HG02759 (cell line): ENCODE results near the gene STK25.
"Not testable (repeated sequence)": the region's sequence is repeated elsewhere in the genome, so short reads cannot be mapped to it uniquely, and the experiment has no call there.

Experiments
- ATAC-seq: cut with Tn5 transposase; IDR thresholded peaks from one replicate; pipeline ENCODE4 v1.9.1; 2021; ENCODE audit warnings: mild to moderate bottlenecking, moderate library complexity; ENCODE audit not compliant: unreplicated experiment

STK25 gene

DNA sequence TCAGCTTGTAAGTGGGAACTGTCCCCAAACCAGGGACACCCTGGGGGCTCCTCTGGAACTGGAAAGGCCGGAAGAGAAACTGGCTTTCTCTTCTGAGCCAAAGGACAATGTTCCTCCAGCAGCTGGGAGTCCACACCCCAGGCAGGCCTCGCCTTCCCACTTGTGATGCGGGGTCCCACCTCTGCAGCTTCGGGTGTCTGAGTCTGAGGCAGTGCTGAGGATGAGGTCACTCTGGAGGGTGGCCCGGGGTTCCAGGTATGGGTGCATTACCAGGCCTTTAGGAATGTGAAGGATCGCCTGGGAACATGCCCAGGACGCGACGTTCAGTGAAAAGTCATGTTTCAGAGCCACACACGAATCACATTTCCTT is 32.0 kb upstream of the STK25 start:
- ATAC-seq, result no peak

GRCh38 chr2:241539616-241540374 is 31.4 kb upstream of the STK25 start:
- ATAC-seq, result no peak

- ATAC-seq, result no peak
Measured at GRCh38 chr2:241538838-241539615, 30.6 kb upstream of the STK25 start.

DNA sequence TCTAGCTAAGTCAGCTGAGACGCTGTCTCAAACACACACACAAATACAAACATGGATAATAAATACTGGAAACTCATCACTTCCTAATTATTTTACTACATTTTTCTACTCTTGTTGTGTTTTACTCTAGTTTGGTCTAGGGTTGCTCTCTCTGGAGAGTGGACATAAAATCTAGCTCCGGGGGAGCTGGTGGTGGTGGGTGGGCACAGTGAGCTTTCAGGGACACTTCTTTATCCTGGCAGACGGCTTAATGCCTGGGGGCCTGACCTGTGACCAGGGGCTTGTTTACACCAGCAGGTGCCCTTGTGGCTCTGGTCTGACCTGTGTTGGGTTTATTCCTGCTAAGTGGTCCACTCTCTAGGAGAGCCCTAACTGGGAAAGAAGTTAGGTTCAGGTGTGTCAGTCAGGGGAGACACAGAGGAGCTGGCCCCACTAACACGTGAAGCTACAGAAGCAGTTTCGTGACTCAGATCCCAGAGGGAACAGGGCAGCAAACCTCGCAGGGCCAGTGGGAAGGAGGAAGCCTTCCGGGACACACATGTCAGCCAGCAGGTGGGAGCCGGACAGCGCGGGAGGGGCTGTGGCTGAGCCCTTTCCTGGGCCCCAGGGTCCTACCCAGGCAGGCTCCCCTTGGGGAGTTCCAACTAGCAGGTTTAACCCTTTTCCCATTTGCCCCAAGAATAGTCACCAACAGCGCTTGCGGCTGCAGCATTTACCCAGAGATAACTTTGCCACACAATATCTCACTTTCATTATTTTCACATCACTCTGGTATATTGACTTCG is 27.7 kb upstream of the STK25 start:
- no peak for ATAC-seq

DNA sequence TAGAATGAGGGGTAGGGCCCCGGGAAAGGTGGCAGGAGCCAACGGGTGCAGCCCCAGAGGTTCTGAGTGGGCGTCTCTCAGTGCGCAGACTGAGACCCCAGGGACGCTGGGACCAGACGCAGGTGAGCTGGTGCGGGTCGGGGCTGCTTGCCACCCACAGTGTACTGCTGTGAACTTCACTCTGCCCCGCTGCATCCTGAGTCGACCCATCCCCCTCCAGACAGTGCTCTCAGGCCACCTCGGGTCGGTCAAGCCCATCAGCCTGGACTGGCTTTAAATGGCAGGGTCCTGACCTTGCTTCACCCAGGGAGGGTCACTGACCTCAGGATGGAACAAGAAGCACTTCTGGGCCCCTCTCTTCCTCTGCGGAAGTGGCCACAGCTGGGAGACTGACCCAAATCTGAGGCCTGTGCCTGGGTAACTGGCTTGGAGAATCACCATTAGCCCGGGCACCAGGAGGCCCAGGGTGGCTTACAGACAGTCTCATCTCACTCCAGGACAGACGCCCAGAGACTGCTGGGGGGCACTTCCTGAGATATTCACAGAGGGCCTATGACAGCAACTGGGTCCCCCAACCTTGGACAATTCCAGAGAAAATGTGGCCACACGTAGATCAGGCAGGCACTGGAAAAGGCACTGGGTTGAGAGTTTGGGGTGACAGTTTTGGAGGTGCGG is 26.5 kb upstream of the STK25 start:
- ATAC-seq, result no peak

- no peak for ATAC-seq
Measured at GRCh38 chr2:241534293-241534692, 25.9 kb upstream of the STK25 start.

- no peak for ATAC-seq
Measured at GRCh38 chr2:241532733-241533601, 24.6 kb upstream of the STK25 start.

- no peak for ATAC-seq
Measured at GRCh38 chr2:241532168-241532567, 23.8 kb upstream of the STK25 start.

DNA sequence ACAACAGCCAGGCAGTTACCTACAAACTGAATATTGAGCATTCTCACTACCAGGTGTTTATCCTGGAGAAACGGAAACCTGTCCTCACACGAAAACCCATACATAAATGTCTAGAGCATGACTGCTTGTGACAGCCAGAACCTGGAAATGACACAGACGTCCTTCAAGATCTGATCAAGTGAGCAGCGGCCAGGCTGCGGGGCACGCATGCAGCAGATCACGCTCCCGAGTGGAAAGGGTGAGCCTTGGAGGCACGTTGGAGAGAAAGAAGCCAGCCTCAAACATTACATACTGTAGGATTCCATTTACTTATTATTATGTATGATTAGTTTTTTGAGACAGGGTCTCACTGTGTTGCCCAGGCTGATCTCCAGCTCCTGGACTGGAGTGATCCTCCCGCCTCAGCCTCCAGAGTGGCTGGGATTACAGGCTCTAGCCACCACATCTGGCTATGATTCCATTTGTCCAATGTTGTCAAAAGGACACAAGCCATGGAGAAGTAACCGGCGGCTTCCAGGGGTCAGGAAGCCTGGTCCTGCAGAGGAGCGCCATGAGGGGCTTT is 22.9 kb upstream of the STK25 start:
- ATAC-seq, result no peak

DNA sequence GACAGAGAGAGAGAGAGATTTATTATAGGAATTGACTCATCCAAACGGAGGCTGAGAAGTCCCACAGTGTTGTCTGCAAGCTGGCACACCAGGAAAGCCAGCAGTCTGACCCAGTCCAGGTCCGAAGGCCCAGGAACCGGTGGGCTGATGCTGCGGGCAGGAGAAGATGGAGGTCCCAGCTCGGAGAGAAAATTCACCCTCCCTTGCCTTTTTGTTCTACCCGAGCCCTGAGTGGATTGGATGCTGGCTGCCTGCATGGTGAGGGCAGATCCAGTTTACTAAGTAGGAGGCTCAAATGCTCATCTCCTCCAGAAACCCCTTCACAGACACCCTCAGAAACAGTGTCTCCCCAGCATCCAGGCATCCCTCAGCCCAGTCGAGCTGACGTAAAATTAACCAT is 22.2 kb upstream of the STK25 start:
- no peak for ATAC-seq

GRCh38 chr2:241525818-241526780 is 17.7 kb upstream of the STK25 start:
- ATAC-seq, result not testable (repeated sequence)

GRCh38 chr2:241522477-241522876 is 14.1 kb upstream of the STK25 start:
- no peak for ATAC-seq

GRCh38 chr2:241519669-241520068 is 11.3 kb upstream of the STK25 start:
- ATAC-seq, result no peak

DNA sequence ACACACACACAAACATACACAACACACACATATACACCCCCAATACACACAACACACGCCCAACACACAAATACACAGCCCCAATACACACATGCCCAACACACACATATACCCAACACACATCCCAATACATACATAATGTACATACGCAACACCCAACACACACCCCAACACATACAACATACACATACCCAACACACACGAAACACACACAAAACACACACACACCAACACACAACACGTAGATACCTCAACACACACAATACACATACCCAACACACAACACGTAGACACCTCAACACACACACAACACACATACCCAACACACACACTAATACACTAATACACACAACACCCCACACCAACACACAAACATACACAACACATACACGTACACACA is 8.9 kb upstream of the STK25 start:
- ATAC-seq, result no peak

GRCh38 chr2:241516520-241516965 is 8.2 kb upstream of the STK25 start:
- no peak for ATAC-seq

DNA sequence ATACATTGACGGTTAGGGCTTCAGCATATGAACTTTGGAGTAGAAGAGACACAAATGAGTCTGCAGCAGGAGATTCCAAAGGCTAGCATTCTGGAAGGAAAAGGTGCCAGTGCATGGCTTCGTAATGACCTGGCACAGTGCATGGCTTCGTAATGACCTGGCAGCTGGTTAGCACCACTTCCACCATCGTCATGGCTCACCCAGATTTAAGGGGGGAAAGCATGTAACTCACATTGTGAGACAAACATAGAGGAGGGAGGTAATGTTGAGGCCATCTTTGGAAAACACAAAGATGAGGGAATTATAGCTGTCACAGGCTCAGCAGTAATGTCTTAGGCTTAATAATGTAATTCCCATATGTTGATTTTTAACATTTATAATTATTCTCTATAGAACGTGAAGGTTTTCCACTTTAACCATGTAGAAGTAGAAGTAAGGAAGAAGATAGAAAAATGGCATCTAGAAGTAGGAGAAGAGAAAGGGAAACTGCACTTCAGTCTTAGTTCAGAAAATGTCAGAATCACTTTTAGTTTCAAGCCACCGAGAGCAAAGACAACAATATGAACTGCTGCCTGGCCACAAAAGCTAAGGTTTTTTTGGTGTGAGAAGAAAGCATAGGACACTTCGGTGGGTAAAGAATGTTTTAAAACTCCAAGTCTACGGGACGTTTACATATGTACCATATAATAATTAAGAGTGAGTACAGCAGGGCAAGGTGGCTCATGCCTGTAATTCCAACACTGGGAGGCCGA is 6.8 kb upstream of the STK25 start:
- ATAC-seq, result no peak

- no peak for ATAC-seq
Measured at GRCh38 chr2:241514553-241514952, 6.2 kb upstream of the STK25 start.
